Astrocyte (in vitro differentiated cells and primary cell): Measurements from ENCODE around the gene CPEB3. TPM values are rescaled to one million over a fixed set of nuclear protein-coding genes. Genes with fewer than 3 reads are reported as not detected.

ENCODE experiments used
- DNase-seq: peaks from one replicate; pipeline ENCODE4 v3.0.0-alpha.2; 2010; ENCODE audit warnings: low read depth
- FAIRE-seq: peaks from 2 replicates; lab custom pipeline; 2011; peaks lifted over from hg19 to GRCh38; lab: Jason Lieb, UNC
- H2AFZ ChIP-seq: 2 replicates; pipeline ENCODE4 v1.6.0; 2012; ENCODE audit warnings: low read depth, low read length, inconsistent platforms
- H3K27ac ChIP-seq: 2 replicates; pipeline ENCODE4 v1.5.1; 2011; ENCODE audit warnings: low read depth, low read length, inconsistent platforms
- H3K27me3 ChIP-seq: 2 replicates; pipeline ENCODE4 v1.6.0; 2011; ENCODE audit warnings: low read length, inconsistent platforms; ENCODE audit not compliant: insufficient read depth
- H3K36me3 ChIP-seq: 2 replicates; pipeline ENCODE4 v1.5.1; 2011; ENCODE audit warnings: low read length, inconsistent platforms; ENCODE audit not compliant: insufficient read depth
- H3K4me1 ChIP-seq: 2 replicates; pipeline ENCODE4 v1.5.1; 2011; ENCODE audit warnings: low read length, inconsistent platforms; ENCODE audit not compliant: insufficient read depth
- H3K4me2 ChIP-seq: 2 replicates; pipeline ENCODE4 v1.6.0; 2012; ENCODE audit warnings: low read length, inconsistent platforms
- H3K4me3 ChIP-seq: 2 replicates; pipeline ENCODE4 v1.5.1; 2011; ENCODE audit warnings: low read depth, mild to moderate bottlenecking, low read length, inconsistent platforms; ENCODE audit not compliant: insufficient read depth
- H3K79me2 ChIP-seq: 2 replicates; pipeline ENCODE4 v1.6.0; 2012; ENCODE audit warnings: mild to moderate bottlenecking, low read length, inconsistent platforms; ENCODE audit not compliant: insufficient read depth
- H3K9ac ChIP-seq: 2 replicates; pipeline ENCODE4 v1.6.0; 2012; ENCODE audit warnings: mild to moderate bottlenecking, low read length, inconsistent platforms
- H3K9me3 ChIP-seq: 2 replicates; pipeline ENCODE4 v1.5.1; 2012; ENCODE audit warnings: low read depth, mild to moderate bottlenecking, low read length, inconsistent platforms; ENCODE audit not compliant: insufficient read depth
- H4K20me1 ChIP-seq: 2 replicates; pipeline ENCODE4 v1.6.0; 2012; ENCODE audit warnings: low read length, inconsistent platforms; ENCODE audit not compliant: insufficient read depth
- H3K27ac Mint-ChIP-seq: one replicate; pipeline ENCODE4 v1.8.0; 2021; ENCODE audit warnings: mild to moderate bottlenecking, mixed read lengths; ENCODE audit not compliant: unreplicated experiment
- H3K27me3 Mint-ChIP-seq: one replicate; pipeline ENCODE4 v1.8.0; 2021; ENCODE audit warnings: low read depth, mixed read lengths; ENCODE audit not compliant: unreplicated experiment
- H3K36me3 Mint-ChIP-seq: one replicate; pipeline ENCODE4 v1.8.0; 2021; ENCODE audit warnings: low read depth, mixed read lengths; ENCODE audit not compliant: unreplicated experiment
- H3K4me1 Mint-ChIP-seq: one replicate; pipeline ENCODE4 v1.8.0; 2021; ENCODE audit warnings: low read depth, mixed read lengths; ENCODE audit not compliant: unreplicated experiment
- H3K4me3 Mint-ChIP-seq: one replicate; pipeline ENCODE4 v1.8.0; 2021; ENCODE audit warnings: mild to moderate bottlenecking, moderate library complexity, mixed read lengths; ENCODE audit not compliant: unreplicated experiment
- H3K9me3 Mint-ChIP-seq: one replicate; pipeline ENCODE4 v1.8.0; 2021; ENCODE audit warnings: mild to moderate bottlenecking, mixed read lengths; ENCODE audit not compliant: unreplicated experiment
- EZH2 ChIP-seq: IDR thresholded peaks from 2 replicates; pipeline ENCODE4 v1.6.1; 2012; ENCODE audit warnings: mild to moderate bottlenecking, low read length, inconsistent platforms; ENCODE audit not compliant: insufficient read depth
- total RNA-seq: library from RNA; stranded (reverse); gene quantifications from 2 replicates; pipeline ENCODE4 v1.2.1, GENCODE V29; 2021
- TF ChIP-seq, protein P1 (sequence below): IDR thresholded peaks from 2 replicates; pipeline ENCODE4 v1.5.1; 2011; ENCODE audit warnings: low read depth, mild to moderate bottlenecking, inconsistent platforms, low read length, moderate library complexity; ENCODE audit not compliant: insufficient read depth

The CPEB3 gene
- total RNA-seq, 1 donor from 2014 or later = 1.6 TPM

DNA sequence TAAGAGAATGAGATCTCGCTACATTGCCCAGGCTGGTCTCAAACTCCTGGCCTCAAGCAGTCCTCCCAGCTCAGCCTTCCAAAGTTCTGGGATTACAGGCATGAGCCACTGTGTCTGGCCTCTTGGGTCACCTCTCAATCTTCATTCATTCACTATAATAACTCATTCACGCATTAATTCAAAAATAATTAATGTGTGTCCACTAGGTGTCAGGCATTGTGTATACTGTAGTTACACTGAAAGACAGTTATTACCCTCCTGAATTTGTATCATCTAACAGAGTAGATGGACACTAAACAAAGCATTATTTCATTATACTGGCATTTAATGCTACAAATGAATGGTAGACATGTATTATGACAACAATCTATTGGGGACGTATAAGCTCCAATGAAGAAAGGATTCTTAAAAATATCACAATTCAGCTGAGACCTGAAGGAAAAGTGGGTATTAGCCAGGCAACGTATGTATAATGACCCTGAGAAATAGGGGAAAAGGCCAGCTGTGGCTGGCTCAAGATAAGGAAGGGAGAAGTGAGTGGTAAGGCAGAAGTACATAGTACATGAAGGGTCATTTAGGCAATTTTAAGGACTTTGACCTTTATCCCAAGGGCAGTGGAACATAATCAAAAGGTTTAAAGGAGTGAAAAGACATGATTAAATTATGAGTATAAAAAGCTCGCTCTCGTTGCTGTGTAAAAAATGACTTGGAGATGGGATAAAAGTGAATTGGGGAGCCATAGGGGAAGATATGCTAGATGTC, 216.6 kb downstream of the CPEB3 start:
- no peak overlapping the region for H3K4me3 Mint-ChIP-seq
- Histone ChIP-seq H3K9ac (no peak overlapping the region), H4K20me1 (no peaks in the 10 kb centered on the region), H3K36me3 (no peaks in the 10 kb centered on the region), H3K4me2 (no peak overlapping the region), H3K4me1 (no peaks in the 10 kb centered on the region), H3K27me3 (no peaks in the 10 kb centered on the region), H3K4me3 (no peak overlapping the region), H3K79me2 (no peaks in the 10 kb centered on the region), H2AFZ (no peak overlapping the region), H3K9me3 (no peaks in the 10 kb centered on the region), H3K27ac (no peak overlapping the region)
- no peak overlapping the region for H3K27ac Mint-ChIP-seq
- TF ChIP-seq, protein P1, sequence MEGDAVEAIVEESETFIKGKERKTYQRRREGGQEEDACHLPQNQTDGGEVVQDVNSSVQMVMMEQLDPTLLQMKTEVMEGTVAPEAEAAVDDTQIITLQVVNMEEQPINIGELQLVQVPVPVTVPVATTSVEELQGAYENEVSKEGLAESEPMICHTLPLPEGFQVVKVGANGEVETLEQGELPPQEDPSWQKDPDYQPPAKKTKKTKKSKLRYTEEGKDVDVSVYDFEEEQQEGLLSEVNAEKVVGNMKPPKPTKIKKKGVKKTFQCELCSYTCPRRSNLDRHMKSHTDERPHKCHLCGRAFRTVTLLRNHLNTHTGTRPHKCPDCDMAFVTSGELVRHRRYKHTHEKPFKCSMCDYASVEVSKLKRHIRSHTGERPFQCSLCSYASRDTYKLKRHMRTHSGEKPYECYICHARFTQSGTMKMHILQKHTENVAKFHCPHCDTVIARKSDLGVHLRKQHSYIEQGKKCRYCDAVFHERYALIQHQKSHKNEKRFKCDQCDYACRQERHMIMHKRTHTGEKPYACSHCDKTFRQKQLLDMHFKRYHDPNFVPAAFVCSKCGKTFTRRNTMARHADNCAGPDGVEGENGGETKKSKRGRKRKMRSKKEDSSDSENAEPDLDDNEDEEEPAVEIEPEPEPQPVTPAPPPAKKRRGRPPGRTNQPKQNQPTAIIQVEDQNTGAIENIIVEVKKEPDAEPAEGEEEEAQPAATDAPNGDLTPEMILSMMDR = peak; percentile 10
- TF ChIP-seq EZH2 = no peak
- no peaks in the 10 kb centered on the region for H3K36me3 Mint-ChIP-seq
- H3K4me1 Mint-ChIP-seq = no peaks in the 10 kb centered on the region
- no peaks in the 10 kb centered on the region for H3K9me3 Mint-ChIP-seq
- FAIRE-seq = no peak
- DNase-seq = no peak
- no peaks in the 10 kb centered on the region for H3K27me3 Mint-ChIP-seq

DNA sequence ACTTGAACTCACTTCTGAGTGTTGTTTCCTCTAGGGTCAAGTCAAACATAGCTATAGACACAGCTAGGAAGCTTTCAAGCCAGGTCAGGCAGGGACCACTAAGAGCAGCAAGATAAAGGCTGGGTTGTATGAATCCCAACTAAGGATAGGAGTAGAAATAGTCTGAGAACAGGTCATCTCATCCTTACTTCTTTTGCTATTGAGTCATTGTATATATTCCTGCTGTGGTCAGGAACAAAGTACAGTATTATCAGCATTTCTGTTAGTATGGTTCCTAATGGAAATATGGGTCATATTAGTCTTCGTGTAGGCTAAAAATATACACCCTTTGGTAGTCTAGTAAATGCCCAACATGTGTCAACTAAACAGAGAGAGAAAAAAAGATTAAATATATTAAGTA, 222.0 kb downstream of the CPEB3 start:
- H4K20me1 ChIP-seq = no peaks in the 10 kb centered on the region

More for the DNA sequence above, 222.0 kb downstream of the CPEB3 start:
- Histone ChIP-seq H3K4me2 (peak overlapping the region; percentile 10), H3K9me3 (no peaks in the 10 kb centered on the region), H3K4me3 (no peak overlapping the region), H3K9ac (no peak overlapping the region), H3K27me3 (no peaks in the 10 kb centered on the region), H3K36me3 (no peaks in the 10 kb centered on the region), H3K4me1 (no peaks in the 10 kb centered on the region), H2AFZ (no peak overlapping the region), H3K27ac (no peak overlapping the region), H3K79me2 (no peaks in the 10 kb centered on the region)
- no peak for FAIRE-seq
- Mint-ChIP-seq H3K27me3 (no peaks in the 10 kb centered on the region), H3K9me3 (no peaks in the 10 kb centered on the region), H3K4me3 (no peak overlapping the region), H3K27ac (no peak overlapping the region), H3K36me3 (no peaks in the 10 kb centered on the region), H3K4me1 (peaks cover 10% of the 10 kb centered on the region)
- peak; percentile 57 for DNase-seq
- TF ChIP-seq, protein P1 = no peak
- TF ChIP-seq EZH2 = no peak
